ENCODE results near the gene RASD2. TPM values are rescaled to one million over a fixed set of nuclear protein-coding genes. Genes with fewer than 3 reads are reported as not detected.

The RASD2 gene
- total RNA-seq, 1 experiment from 2014 or later: 0.42 TPM

GRCh38 chr22:35542939-35543516 is 2.4 kb downstream of the RASD2 start:
- no peak overlapping the region for H3T11ph ChIP-seq (ENCODE audit: low read length)
- no peak overlapping the region for H3K56ac ChIP-seq (ENCODE audit: insufficient read length, low read depth, low read length)
- Mint-ChIP-seq H3K27me3 (ENCODE audit: low read depth) (peaks cover 53% of the 10 kb centered on the region), H3K9me3 (no peaks in the 10 kb centered on the region; a peak in 1 of 5 replicates), H3K4me1 (peaks cover 24 to 26% of the 10 kb centered on the region in 2 experiments), H3K27ac (no peak overlapping the region), H3K36me3 (ENCODE audit: insufficient read depth in 1 of 3, low read depth in 3 of 3) (no peaks in the 10 kb centered on the region), H3K4me3 (no peak overlapping the region)
- H3K27ac ChIP-seq (ENCODE audit: insufficient read length, low read depth, low read length): no peak overlapping the region
- WGBS (ENCODE audit: extremely low coverage, insufficient read length, low lambda C conversion rate): no CpG with 5 or more reads among the region's 6 CpGs
- no peak overlapping the region for H2BK120ac ChIP-seq (ENCODE audit: low read depth, low read length, poor library complexity, severe bottlenecking)
- H3K79me2 ChIP-seq (ENCODE audit: insufficient read depth, low read length): no peaks in the 10 kb centered on the region
- H2AK5ac ChIP-seq (ENCODE audit: insufficient read length, low read length): no peak overlapping the region
- no peak overlapping the region for H3K14ac ChIP-seq (ENCODE audit: insufficient read depth, low read length)
- no peak overlapping the region for H3K18ac ChIP-seq (ENCODE audit: insufficient read length, low read depth, low read length)
- no peaks in the 10 kb centered on the region; the same call in 1 of the 2 replicates for H3K4me1 ChIP-seq (ENCODE audit: insufficient read depth, low read length)
- H4K8ac ChIP-seq (replicated peaks; ENCODE audit: insufficient read length, low read depth, low read length): no peak overlapping the region
- no peak overlapping the region for H2BK20ac ChIP-seq (ENCODE audit: low read depth, low read length, poor library complexity, severe bottlenecking)
- H3K27me3 ChIP-seq (ENCODE audit: insufficient read depth, low read length): peaks cover 6% of the 10 kb centered on the region; the same call in 1 of the 2 replicates
- no peak overlapping the region for H2AFZ ChIP-seq (ENCODE audit: low read length)
- no peaks in the 10 kb centered on the region for H3K9me3 ChIP-seq (ENCODE audit: control insufficient read depth, low read depth, low read length)
- H3K23me2 ChIP-seq (ENCODE audit: insufficient read length, low read depth, low read length, poor library complexity, severe bottlenecking): peaks cover 8% of the 10 kb centered on the region
- no peak overlapping the region for H3K4ac ChIP-seq (ENCODE audit: low read depth, low read length)
- no peak overlapping the region for H2BK12ac ChIP-seq (ENCODE audit: insufficient read length, low read depth, low read length)
- no peak overlapping the region for H3K4me2 ChIP-seq (ENCODE audit: insufficient read depth, insufficient read length, low read length)
- peak; percentile 24; the same call in 1 of the 3 replicates for TF ChIP-seq CTCF (conservative IDR thresholded peaks at IDR 0.05)
- no peaks in the 10 kb centered on the region for H4K20me1 ChIP-seq (ENCODE audit: control insufficient read depth, insufficient read depth, insufficient read length)
- H2BK15ac ChIP-seq (ENCODE audit: low read depth, low read length): no peak overlapping the region
- no peak overlapping the region for H2BK5ac ChIP-seq (ENCODE audit: insufficient read length, low read length)
- H3K9ac ChIP-seq (ENCODE audit: extremely low read depth, insufficient read length, low read length): no peak overlapping the region
- no peak for DNase-seq
- no peak overlapping the region for H3K23ac ChIP-seq (ENCODE audit: insufficient read length, low read depth, low read length)
- no peak overlapping the region for H4K91ac ChIP-seq (ENCODE audit: insufficient read length, low read depth, low read length)
- H4K5ac ChIP-seq (ENCODE audit: insufficient read length, low read depth, low read length): no peak overlapping the region
- no peaks in the 10 kb centered on the region for H3K79me1 ChIP-seq (ENCODE audit: insufficient read depth, low read depth, low read length, poor library complexity, severe bottlenecking)
